K562 (cell line): Measurements from ENCODE around the gene RTF1. TPM values are rescaled to one million over a fixed set of nuclear protein-coding genes. Genes with fewer than 3 reads are reported as not detected.

Experiments used
- ATAC-seq: fragments of 200-7000 bp; cut with Tn5 transposase; 3 replicates; pipeline ENCODE4 v1.9.1; 2020; ENCODE audit warnings: moderate library complexity
- BruUV-seq: library from RNA; stranded (reverse); fragments of 400-500 nt; replicated peaks from 2 replicates; lab custom pipeline; 2021; lab: Mats Ljungman, UMichigan
- CTCF ChIA-PET: fragments of 300-600 bp; formaldehyde crosslinking; extraction: SDS; loops from one replicate; lab custom pipeline; 2021; ENCODE audit warnings: low intra/inter-chr PET ratio; lab: Yijun Ruan, JAX
- POLR2A ChIA-PET: fragments of 300-600, 350-650 bp; sonication (Branson Sonifier 250); formaldehyde crosslinking; extraction: SDS; loops from one replicate; lab custom pipeline; 2021; ENCODE audit warnings: antibody characterized with exemption, inconsistent platforms; lab: Yijun Ruan, JAX
- DNase-seq, 4 experiments: peaks; one replicate each; pipeline versions ENCODE4 v3.0.0 to v3.0.0-alpha.2; 2011 to 2018; ENCODE audit warnings: low spot score in 3 of 4, mixed read lengths in 3 of 4; ENCODE audit errors: extremely low read depth in 1 of 4
- FAIRE-seq: peaks from 2 replicates; lab custom pipeline; 2011; peaks lifted over from hg19 to GRCh38; lab: Jason Lieb, UNC
- H2AFZ ChIP-seq: 2 replicates; pipeline ENCODE4 v1.6.0; 2011; ENCODE audit warnings: low read depth, low read length, control low read depth, inconsistent platforms
- H3K27ac ChIP-seq: fragments of 200-600 bp; 3 replicates; pipeline ENCODE4 v1.8.0; 2011; ENCODE audit warnings: low read depth, mild to moderate bottlenecking, control low read depth, inconsistent platforms, low read length, moderate library complexity, mixed read lengths; ENCODE audit errors: extremely low read depth
- H3K27me3 ChIP-seq, 2 experiments: fragments of 300-600 bp in 1 of 2; 2 replicates in 1 of 2; 3 replicates in 1 of 2; pipeline versions ENCODE4 v1.6.0 to v1.8.0; 2011; ENCODE audit warnings: inconsistent platforms in 2 of 2, low read length in 2 of 2, mild to moderate bottlenecking in 1 of 2, mixed read lengths in 1 of 2, moderate library complexity in 1 of 2; ENCODE audit not compliant: control insufficient read depth in 2 of 2, insufficient read depth in 2 of 2
- H3K36me3 ChIP-seq: fragments of 300-600 bp; 3 replicates; pipeline ENCODE4 v1.8.0; 2011; ENCODE audit warnings: mild to moderate bottlenecking, low read length, inconsistent platforms; ENCODE audit not compliant: control insufficient read depth, insufficient read depth
- H3K4me1 ChIP-seq, 2 experiments: fragments of 200-600 bp in 1 of 2; replicated peaks in 1 of 2; 2 replicates in 1 of 2; 3 replicates in 1 of 2; pipeline versions ENCODE4 v1.5.1 to v1.8.0; 2011; ENCODE audit warnings: inconsistent platforms in 2 of 2, low read length in 2 of 2, mild to moderate bottlenecking in 1 of 2, mixed read lengths in 1 of 2, moderate library complexity in 1 of 2; ENCODE audit not compliant: control insufficient read depth in 2 of 2, insufficient read depth in 2 of 2
- H3K4me2 ChIP-seq: 2 replicates; pipeline ENCODE4 v1.6.1; 2011; ENCODE audit warnings: low read length, control low read depth, inconsistent platforms, mixed read lengths; ENCODE audit not compliant: insufficient read depth
- H3K4me3 ChIP-seq: fragments of 200-600 bp; sonication (generic), shearing (Covaris generic); 2 replicates; pipeline ENCODE4 v1.5.1; 2016; ENCODE audit warnings: control low read depth, inconsistent platforms
- H3K79me2 ChIP-seq: fragments of 200-600 bp; 3 replicates; pipeline ENCODE4 v1.8.0; 2011; ENCODE audit warnings: low read length, inconsistent platforms; ENCODE audit not compliant: control insufficient read depth, insufficient read depth
- H3K9ac ChIP-seq, 2 experiments: 2 replicates each; pipeline versions ENCODE4 v1.6.0 to v1.6.1; 2011; ENCODE audit warnings: low read depth in 2 of 2, low read length in 2 of 2, control low read depth in 1 of 2, inconsistent platforms in 1 of 2, mild to moderate bottlenecking in 1 of 2, mixed read lengths in 1 of 2; ENCODE audit not compliant: insufficient read depth in 1 of 2
- H3K9me1 ChIP-seq: one replicate; pipeline ENCODE4 v1.6.0; 2011; ENCODE audit warnings: inconsistent platforms, mild to moderate bottlenecking, low read length, moderate library complexity; ENCODE audit not compliant: control insufficient read depth, insufficient read depth
- H3K9me3 ChIP-seq: replicated peaks from 2 replicates; pipeline ENCODE4 v1.5.1; 2011; ENCODE audit warnings: low read depth, low read length, inconsistent platforms; ENCODE audit not compliant: control insufficient read depth, insufficient read depth
- H4K20me1 ChIP-seq: replicated peaks from 2 replicates; pipeline ENCODE4 v1.6.1; 2011; ENCODE audit warnings: low read length, inconsistent platforms, mixed read lengths; ENCODE audit not compliant: control insufficient read depth, insufficient read depth
- ARID2 ChIP-seq: fragments of 450-650 bp; IDR thresholded peaks from 2 replicates; pipeline ENCODE4 v1.6.1; 2017; ENCODE audit warnings: antibody characterized with exemption, mild to moderate bottlenecking
- CXXC5 ChIP-seq: fragments of 250-450 bp; sonication (Bioruptor Pico); IDR thresholded peaks from 2 replicates; pipeline ENCODE4 v1.8.0; 2022; ENCODE audit warnings: inconsistent platforms, mild to moderate bottlenecking, moderate library complexity
- FOXJ3 ChIP-seq: sonication (generic); formaldehyde crosslinking; IDR thresholded peaks from 2 replicates; pipeline ENCODE4 v1.4.0; 2020; ENCODE audit warnings: mild to moderate bottlenecking, missing genetic modification reagents
- JUND ChIP-seq, 2 experiments: IDR thresholded peaks; 2 replicates in 1 of 2; 3 replicates in 1 of 2; pipeline ENCODE4 v1.6.1; 2011; ENCODE audit warnings: borderline replicate concordance in 2 of 2, low read depth in 2 of 2, low read length in 2 of 2, improper control_type of control experiment in 1 of 2, missing biosample characterization in 1 of 2, missing genetic modification characterization in 1 of 2, missing genetic modification reagents in 1 of 2
- KAT7 ChIP-seq: sonication (generic); formaldehyde crosslinking; IDR thresholded peaks from 2 replicates; pipeline ENCODE4 v1.8.0; 2022; ENCODE audit warnings: missing genetic modification reagents, mild to moderate bottlenecking, borderline replicate concordance
- LCOR ChIP-seq: sonication (generic); formaldehyde crosslinking; IDR thresholded peaks from 2 replicates; pipeline ENCODE4 v1.8.0; 2022; ENCODE audit warnings: mild to moderate bottlenecking, missing genetic modification reagents
- PML ChIP-seq: IDR thresholded peaks from 2 replicates; pipeline ENCODE4 v1.6.1; 2012; ENCODE audit warnings: low read length, inconsistent platforms
- POLR2G ChIP-seq: fragments of 200-400 bp; formaldehyde crosslinking; IDR thresholded peaks from 2 replicates; pipeline ENCODE4 v1.6.1; 2017; ENCODE audit warnings: low read depth, mild to moderate bottlenecking, antibody characterized with exemption, low read length, moderate library complexity
- POLR3G ChIP-seq: IDR thresholded peaks from 2 replicates; pipeline ENCODE4 v1.6.1; 2011; ENCODE audit not compliant: insufficient read length, insufficient replicate concordance; ENCODE audit errors: extremely low read depth
- ZZZ3 ChIP-seq: fragments of 450-650 bp; IDR thresholded peaks from 2 replicates; pipeline ENCODE4 v1.6.1; 2016; ENCODE audit warnings: antibody characterized with exemption, mild to moderate bottlenecking, moderate library complexity
- WGBS: fragments of 100-300 bp; shearing (Covaris generic); methylation state at CpG from one replicate; pipeline ENCODE4 v1.1.6; 2016; ENCODE audit warnings: low coverage, mixed read lengths; ENCODE audit not compliant: insufficient coverage; ENCODE audit errors: missing lambda C conversion rate; 5-methylcytosine and 5-hydroxymethylcytosine counted together
- in situ Hi-C: fragments of 300-500 bp; cut with MboI; formaldehyde crosslinking; loops from 4 replicates; pipeline ENCODE4 v1.15.0; 2018; ENCODE audit warnings: inconsistent platforms, mixed read lengths
- intact Hi-C: fragments of 100-400 bp; cut with micrococcal nuclease; formaldehyde crosslinking; loops from 2 replicates; pipeline ENCODE4 v1.14.2; 2022
- polyA plus RNA-seq, 8 experiments: library from polyadenylated mRNA; depleted of rRNA in 4 of 8; stranded (reverse) in 5 of 8; unstranded in 3 of 8; fragments of >200 nt; fragmentation: Nextera tagmentation in 2 of 8; fragmentation: Illumina TruSeq in 1 of 8; extraction: Ambion mirVana in 2 of 8; extraction: Trizol in 1 of 8; gene quantifications; 2 replicates each; pipeline versions ENCODE4 v1.2.1 to v1.2.3, GENCODE V29; 2011 to 2014; ENCODE audit warnings: inconsistent platforms in 1 of 8, missing spikeins in 1 of 8
- total RNA-seq, 7 experiments: library from RNA; depleted of rRNA in 6 of 7; stranded (reverse); fragments of >200 nt in 6 of 7; fragmentation: Illumina TruSeq in 2 of 7; extraction: Trizol in 2 of 7; gene quantifications; 2 replicates each; pipeline versions ENCODE4 v1.2.1 to v1.2.3, GENCODE V29; 2011 to 2021; ENCODE audit warnings: low replicate concordance in 1 of 7
- TF ChIP-seq, protein P1 (sequence below): fragments of 250-450 bp; sonication (Bioruptor Pico); IDR thresholded peaks from 2 replicates; pipeline ENCODE4 v1.4.0; 2020; ENCODE audit warnings: borderline replicate concordance
- TF ChIP-seq, protein P2 (sequence below), 2 experiments: fragments of 150-350 bp in 1 of 2; IDR thresholded peaks; 2 replicates each; pipeline ENCODE4 v1.6.1; 2012 to 2016; ENCODE audit warnings: low read depth in 2 of 2, low read length in 2 of 2, mild to moderate bottlenecking in 1 of 2, moderate library complexity in 1 of 2
- TF ChIP-seq, protein P3 (sequence below), 2 experiments: fragments of 450-650 bp; conservative IDR thresholded peaks; 2 replicates each; pipeline ENCODE4 v1.6.1; 2017; ENCODE audit warnings: mild to moderate bottlenecking in 2 of 2, moderate library complexity in 2 of 2

The RTF1 gene
- total and polyA plus RNA-seq, 9 of the 15 experiments (the other 6 are each of a cell fraction or from before 2014, with no cell fraction given) = 7.6 to 69.5 (median 31.5) TPM

DNA sequence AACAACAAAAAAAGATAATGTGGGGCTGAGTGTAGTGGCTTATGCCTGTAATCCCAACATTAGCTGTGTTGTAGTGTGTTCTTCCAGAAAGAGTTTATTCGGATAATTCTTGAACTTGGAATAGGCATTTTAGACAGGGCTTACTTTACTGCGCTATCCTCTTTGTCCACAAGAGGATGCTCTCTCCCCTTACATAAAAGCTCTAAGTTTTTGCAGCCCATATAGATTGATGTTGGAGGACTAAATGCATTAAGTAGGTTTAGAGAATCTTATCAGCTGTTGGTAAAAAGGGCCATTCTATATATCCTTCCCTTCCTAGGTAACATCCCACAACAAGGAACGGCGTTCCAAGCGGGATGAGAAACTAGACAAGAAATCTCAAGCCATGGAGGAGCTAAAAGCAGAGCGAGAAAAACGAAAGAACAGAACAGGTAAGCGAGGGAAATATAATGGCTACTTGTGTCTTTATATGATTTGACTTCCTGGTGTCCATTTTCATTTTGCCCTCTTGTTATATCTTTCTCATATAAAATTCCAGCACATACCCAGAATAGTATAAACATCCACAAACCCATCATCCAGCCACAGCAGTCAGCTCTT, 49.0 kb downstream of the RTF1 start:
- BruUV-seq = no TSS peak
- no peak for TF ChIP-seq POLR3G
- TF ChIP-seq ARID2 = 0 out of 2 replicates have a peak, but pooled peaks have one; percentile 29
- no peak for TF ChIP-seq POLR2G
- 0 out of 2 replicates have a peak, but pooled peaks have one; percentile 26 for TF ChIP-seq LCOR (CRISPR knock-in tag)
- TF ChIP-seq FOXJ3 (CRISPR knock-in tag) = no peak
- TF ChIP-seq, protein P1, sequence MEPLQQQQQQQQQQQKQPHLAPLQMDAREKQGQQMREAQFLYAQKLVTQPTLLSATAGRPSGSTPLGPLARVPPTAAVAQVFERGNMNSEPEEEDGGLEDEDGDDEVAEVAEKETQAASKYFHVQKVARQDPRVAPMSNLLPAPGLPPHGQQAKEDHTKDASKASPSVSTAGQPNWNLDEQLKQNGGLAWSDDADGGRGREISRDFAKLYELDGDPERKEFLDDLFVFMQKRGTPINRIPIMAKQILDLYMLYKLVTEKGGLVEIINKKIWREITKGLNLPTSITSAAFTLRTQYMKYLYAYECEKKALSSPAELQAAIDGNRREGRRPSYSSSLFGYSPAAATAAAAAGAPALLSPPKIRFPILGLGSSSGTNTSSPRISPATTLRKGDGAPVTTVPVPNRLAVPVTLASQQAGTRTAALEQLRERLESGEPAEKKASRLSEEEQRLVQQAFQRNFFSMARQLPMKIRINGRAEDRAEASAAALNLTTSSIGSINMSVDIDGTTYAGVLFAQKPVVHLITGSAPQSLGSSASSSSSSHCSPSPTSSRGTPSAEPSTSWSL (CRISPR knock-in tag) = no peak
- TF ChIP-seq, protein P2, sequence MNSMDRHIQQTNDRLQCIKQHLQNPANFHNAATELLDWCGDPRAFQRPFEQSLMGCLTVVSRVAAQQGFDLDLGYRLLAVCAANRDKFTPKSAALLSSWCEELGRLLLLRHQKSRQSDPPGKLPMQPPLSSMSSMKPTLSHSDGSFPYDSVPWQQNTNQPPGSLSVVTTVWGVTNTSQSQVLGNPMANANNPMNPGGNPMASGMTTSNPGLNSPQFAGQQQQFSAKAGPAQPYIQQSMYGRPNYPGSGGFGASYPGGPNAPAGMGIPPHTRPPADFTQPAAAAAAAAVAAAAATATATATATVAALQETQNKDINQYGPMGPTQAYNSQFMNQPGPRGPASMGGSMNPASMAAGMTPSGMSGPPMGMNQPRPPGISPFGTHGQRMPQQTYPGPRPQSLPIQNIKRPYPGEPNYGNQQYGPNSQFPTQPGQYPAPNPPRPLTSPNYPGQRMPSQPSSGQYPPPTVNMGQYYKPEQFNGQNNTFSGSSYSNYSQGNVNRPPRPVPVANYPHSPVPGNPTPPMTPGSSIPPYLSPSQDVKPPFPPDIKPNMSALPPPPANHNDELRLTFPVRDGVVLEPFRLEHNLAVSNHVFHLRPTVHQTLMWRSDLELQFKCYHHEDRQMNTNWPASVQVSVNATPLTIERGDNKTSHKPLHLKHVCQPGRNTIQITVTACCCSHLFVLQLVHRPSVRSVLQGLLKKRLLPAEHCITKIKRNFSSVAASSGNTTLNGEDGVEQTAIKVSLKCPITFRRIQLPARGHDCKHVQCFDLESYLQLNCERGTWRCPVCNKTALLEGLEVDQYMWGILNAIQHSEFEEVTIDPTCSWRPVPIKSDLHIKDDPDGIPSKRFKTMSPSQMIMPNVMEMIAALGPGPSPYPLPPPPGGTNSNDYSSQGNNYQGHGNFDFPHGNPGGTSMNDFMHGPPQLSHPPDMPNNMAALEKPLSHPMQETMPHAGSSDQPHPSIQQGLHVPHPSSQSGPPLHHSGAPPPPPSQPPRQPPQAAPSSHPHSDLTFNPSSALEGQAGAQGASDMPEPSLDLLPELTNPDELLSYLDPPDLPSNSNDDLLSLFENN (IDR thresholded peaks at IDR 0.05; ENCODE audit: low read depth in 2 of 2, low read length in 2 of 2) = 0 out of 4 replicates have a peak, but pooled peaks of 1 of the 2 experiments have one; percentile 14
- TF ChIP-seq JUND (IDR thresholded peaks at IDR 0.05; ENCODE audit: borderline replicate concordance, low read depth, low read length) = peak; percentile 41; the same call in 1 of the 2 replicates
- TF ChIP-seq JUND (tag; IDR thresholded peaks at IDR 0.05; ENCODE audit: borderline replicate concordance, low read depth, low read length) = no peak
- TF ChIP-seq KAT7 (CRISPR knock-in tag) = 0 out of 2 replicates have a peak, but pooled peaks have one; percentile 65
- TF ChIP-seq CXXC5 (CRISPR knock-in tag) = no peak
- 0 out of 2 replicates have a peak, but pooled peaks have one; percentile 51 for TF ChIP-seq ZZZ3
- no peak for TF ChIP-seq PML
- TF ChIP-seq, protein P3, sequence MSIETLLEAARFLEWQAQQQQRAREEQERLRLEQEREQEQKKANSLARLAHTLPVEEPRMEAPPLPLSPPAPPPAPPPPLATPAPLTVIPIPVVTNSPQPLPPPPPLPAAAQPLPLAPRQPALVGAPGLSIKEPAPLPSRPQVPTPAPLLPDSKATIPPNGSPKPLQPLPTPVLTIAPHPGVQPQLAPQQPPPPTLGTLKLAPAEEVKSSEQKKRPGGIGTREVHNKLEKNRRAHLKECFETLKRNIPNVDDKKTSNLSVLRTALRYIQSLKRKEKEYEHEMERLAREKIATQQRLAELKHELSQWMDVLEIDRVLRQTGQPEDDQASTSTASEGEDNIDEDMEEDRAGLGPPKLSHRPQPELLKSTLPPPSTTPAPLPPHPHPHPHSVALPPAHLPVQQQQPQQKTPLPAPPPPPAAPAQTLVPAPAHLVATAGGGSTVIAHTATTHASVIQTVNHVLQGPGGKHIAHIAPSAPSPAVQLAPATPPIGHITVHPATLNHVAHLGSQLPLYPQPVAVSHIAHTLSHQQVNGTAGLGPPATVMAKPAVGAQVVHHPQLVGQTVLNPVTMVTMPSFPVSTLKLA (conservative IDR thresholded peaks at IDR 0.05) = 0 out of 4 replicates have a peak, but pooled peaks of 1 of the 2 experiments have one; percentile 26

More for the DNA sequence above, 49.0 kb downstream of the RTF1 start:
- WGBS = 73% methylated on average over 8 of the region's 8 CpGs
- intact Hi-C loops = loop anchor here (2.0 to 10.0 kb wide), 4 partner anchors 91 to 436 kb away; partner anchors contain the start of gene MGA
- DNase-seq (peak; percentile 39 to 69 (median 48)), ATAC-seq (peak; percentile 89), FAIRE-seq (peak; percentile 81)
- H3K4me2 ChIP-seq = no peak overlapping the region
- H3K27me3 ChIP-seq = no peaks in the 10 kb centered on the region
- no peaks in the 10 kb centered on the region for H4K20me1 ChIP-seq
- no peaks in the 10 kb centered on the region for H3K9me1 ChIP-seq
- ChIA-PET POLR2A (interaction anchor here (0.5 to 1.9 kb wide), 11 partner anchors 9 to 345 kb away, joined by 3 to 8 read pairs (median 4); partner anchors contain the start of gene RPAP1), CTCF (interaction anchor here (0.6 to 2.0 kb wide), 6 partner anchors 196 to 667 kb away, joined by 3 to 17 read pairs (median 4); no protein-coding TSS in a partner anchor)
- H3K27ac ChIP-seq = no peak overlapping the region
- H3K79me2 ChIP-seq = no peaks in the 10 kb centered on the region
- no peak overlapping the region for H2AFZ ChIP-seq
- no peak overlapping the region for H3K9ac ChIP-seq
- in situ Hi-C loops = loop anchor here (25.0 kb wide), 1 partner anchor 346 kb away; no protein-coding TSS in a partner anchor
- no peaks in the 10 kb centered on the region for H3K9me3 ChIP-seq
- H3K4me3 ChIP-seq = no peak overlapping the region
- H3K4me1 ChIP-seq = no peaks in the 10 kb centered on the region
- peaks cover 75% of the 10 kb centered on the region for H3K36me3 ChIP-seq
